Lung (tissue), 12 donors: ENCODE data around the gene NTNG2. TPM values are rescaled to one million over a fixed set of nuclear protein-coding genes. Genes with fewer than 3 reads are reported as not detected.

ENCODE experiments used
- ATAC-seq: fragments of 200-7000 bp; cut with Tn5 transposase; one replicate; pipeline ENCODE4 v1.9.1; 2020; ENCODE audit warnings: moderate number of reproducible peaks; ENCODE audit not compliant: insufficient read depth, low FRiP score
- DNase-seq, 3 donors: peaks; one replicate each; pipeline ENCODE4 v3.0.0-alpha.2; 2013 to 2017
- H3K27ac ChIP-seq, 2 donors: one replicate each; pipeline ENCODE4 v1.5.1; 2013; ENCODE audit warnings: mild to moderate bottlenecking in 2 of 2, moderate library complexity in 2 of 2, control low read depth in 1 of 2, inconsistent platforms in 1 of 2, low read depth in 1 of 2, low read length in 1 of 2
- H3K27me3 ChIP-seq, 3 donors: one replicate each; pipeline ENCODE4 v1.5.1; 2013; ENCODE audit warnings: low read length in 2 of 3; ENCODE audit not compliant: control insufficient read depth in 3 of 3, insufficient read depth in 3 of 3
- H3K36me3 ChIP-seq, 4 donors: one replicate each; pipeline ENCODE4 v1.5.1; 2013; ENCODE audit warnings: low read length in 4 of 4, mild to moderate bottlenecking in 1 of 4, moderate library complexity in 1 of 4; ENCODE audit not compliant: control insufficient read depth in 4 of 4, insufficient read depth in 4 of 4
- H3K4me1 ChIP-seq, 5 donors: one replicate each; pipeline ENCODE4 v1.5.1; 2013; ENCODE audit warnings: low read length in 5 of 5, mild to moderate bottlenecking in 2 of 5, moderate library complexity in 1 of 5; ENCODE audit not compliant: control insufficient read depth in 5 of 5, insufficient read depth in 5 of 5
- H3K4me3 ChIP-seq: one replicate; pipeline ENCODE4 v1.5.1; 2013; ENCODE audit warnings: mild to moderate bottlenecking, control low read depth, moderate library complexity
- H3K9ac ChIP-seq, 2 donors: one replicate each; pipeline ENCODE4 v1.5.1; 2013; ENCODE audit warnings: low read length in 2 of 2, control low read depth in 1 of 2; ENCODE audit not compliant: insufficient read depth in 1 of 2
- H3K9me3 ChIP-seq, 4 donors: one replicate each; pipeline ENCODE4 v1.5.1; 2013; ENCODE audit warnings: low read length in 3 of 4, mild to moderate bottlenecking in 1 of 4, moderate library complexity in 1 of 4; ENCODE audit not compliant: control insufficient read depth in 4 of 4, insufficient read depth in 3 of 4
- WGBS, 2 donors: extraction: QIAGEN DNeasy Blood & Tissue Kit; methylation state at CpG; one replicate each; pipeline ENCODE4 v1.1.7; 2013; 5-methylcytosine and 5-hydroxymethylcytosine counted together
- polyA plus RNA-seq, 2 donors: library from polyadenylated mRNA; stranded (reverse); fragments of 200-250 nt; gene quantifications; one replicate each; pipeline ENCODE4 v1.2.1, GENCODE V29; 2013
- total RNA-seq, 2 donors: library from RNA; depleted of rRNA in 1 of 2; stranded (reverse); fragments of >200 nt in 1 of 2; gene quantifications; one replicate each; pipeline ENCODE4 v1.2.1, GENCODE V29; 2014 to 2021
- TF ChIP-seq, protein P1 (sequence below): IDR thresholded peaks from 2 replicates; pipeline ENCODE4 v1.5.1; 2012; ENCODE audit warnings: mild to moderate bottlenecking; ENCODE audit errors: control extremely low read depth, extremely low read depth
- donor health status: control.
- donor health status: control.
- donor health status: Bipolar disorder and iron deficiency.
- donor health status: healthy.
- donor health status: DM: yes; HTN: yes; CAD: no.

Gene NTNG2
- total and polyA plus RNA-seq, 4 donors = 2.2 to 4.4 (median 2.5) TPM

DNA sequence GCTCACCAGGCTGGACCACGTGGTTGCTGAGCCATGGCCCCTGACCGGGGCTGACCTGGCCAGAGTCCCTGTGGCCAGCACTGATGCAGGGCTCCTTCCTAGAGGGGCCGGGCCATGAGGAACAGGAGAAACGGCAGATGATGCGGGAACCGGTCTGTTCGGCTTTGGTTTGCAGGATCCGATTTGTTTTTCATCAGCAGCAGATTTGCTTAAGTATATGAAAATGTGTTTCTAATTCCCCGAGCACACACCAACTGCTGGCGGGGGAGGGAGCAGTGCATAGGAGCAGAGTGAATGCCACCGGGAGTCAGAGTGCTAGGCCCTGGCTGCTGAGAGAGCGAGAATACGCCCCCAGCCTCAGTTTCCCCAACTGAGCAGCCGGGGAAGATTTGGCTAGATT lies 13.6 kb downstream of the NTNG2 start:
- 64 to 71% methylated on average over 14 of the region's 14 CpGs for WGBS, 2 donors
- ATAC-seq = no peak

DNA sequence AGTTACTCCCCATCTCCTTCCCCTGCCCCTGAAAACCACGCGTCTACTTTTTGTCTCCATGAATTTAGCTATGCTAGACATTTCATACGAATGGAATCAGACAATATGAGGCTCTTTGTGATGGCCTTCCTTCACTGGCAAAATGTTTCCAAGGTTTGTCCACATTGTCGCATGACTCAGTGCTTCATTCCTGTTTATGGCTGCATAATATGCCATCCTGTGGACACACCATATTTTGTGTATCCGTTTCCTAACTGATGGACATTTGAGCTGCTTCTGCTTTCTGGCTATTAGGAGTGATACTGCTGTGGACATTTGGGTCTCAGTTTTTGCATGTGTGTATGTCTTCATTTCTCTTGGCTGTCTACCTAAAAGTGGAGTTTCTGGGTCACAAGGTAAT lies 14.5 kb downstream of the NTNG2 start:
- Histone ChIP-seq H3K4me1 (no peaks in the 10 kb centered on the region), H3K36me3 (no peaks in the 10 kb centered on the region), H3K27ac (no peak overlapping the region), H3K9ac (no peak overlapping the region), H3K27me3 (peaks cover 0 to 11% (median 0%) of the 10 kb centered on the region in 3 donors), H3K9me3 (no peaks in the 10 kb centered on the region), H3K4me3 (no peak overlapping the region)
- DNase-seq = no peak
- WGBS, 2 donors = 85 to 93% methylated on average over 5 of the region's 5 CpGs
- ATAC-seq = no peak
- TF ChIP-seq, protein P1, sequence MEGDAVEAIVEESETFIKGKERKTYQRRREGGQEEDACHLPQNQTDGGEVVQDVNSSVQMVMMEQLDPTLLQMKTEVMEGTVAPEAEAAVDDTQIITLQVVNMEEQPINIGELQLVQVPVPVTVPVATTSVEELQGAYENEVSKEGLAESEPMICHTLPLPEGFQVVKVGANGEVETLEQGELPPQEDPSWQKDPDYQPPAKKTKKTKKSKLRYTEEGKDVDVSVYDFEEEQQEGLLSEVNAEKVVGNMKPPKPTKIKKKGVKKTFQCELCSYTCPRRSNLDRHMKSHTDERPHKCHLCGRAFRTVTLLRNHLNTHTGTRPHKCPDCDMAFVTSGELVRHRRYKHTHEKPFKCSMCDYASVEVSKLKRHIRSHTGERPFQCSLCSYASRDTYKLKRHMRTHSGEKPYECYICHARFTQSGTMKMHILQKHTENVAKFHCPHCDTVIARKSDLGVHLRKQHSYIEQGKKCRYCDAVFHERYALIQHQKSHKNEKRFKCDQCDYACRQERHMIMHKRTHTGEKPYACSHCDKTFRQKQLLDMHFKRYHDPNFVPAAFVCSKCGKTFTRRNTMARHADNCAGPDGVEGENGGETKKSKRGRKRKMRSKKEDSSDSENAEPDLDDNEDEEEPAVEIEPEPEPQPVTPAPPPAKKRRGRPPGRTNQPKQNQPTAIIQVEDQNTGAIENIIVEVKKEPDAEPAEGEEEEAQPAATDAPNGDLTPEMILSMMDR = no peak

More for the DNA sequence above, 13.6 kb downstream of the NTNG2 start:
- Histone ChIP-seq H3K4me3 (no peak overlapping the region), H3K27ac (no peak overlapping the region), H3K27me3 (peaks cover 0 to 11% (median 0%) of the 10 kb centered on the region in 3 donors), H3K9me3 (no peaks in the 10 kb centered on the region), H3K4me1 (no peaks in the 10 kb centered on the region), H3K9ac (no peak overlapping the region), H3K36me3 (no peaks in the 10 kb centered on the region)
- TF ChIP-seq, protein P1 = no peak
- no peak for DNase-seq

DNA sequence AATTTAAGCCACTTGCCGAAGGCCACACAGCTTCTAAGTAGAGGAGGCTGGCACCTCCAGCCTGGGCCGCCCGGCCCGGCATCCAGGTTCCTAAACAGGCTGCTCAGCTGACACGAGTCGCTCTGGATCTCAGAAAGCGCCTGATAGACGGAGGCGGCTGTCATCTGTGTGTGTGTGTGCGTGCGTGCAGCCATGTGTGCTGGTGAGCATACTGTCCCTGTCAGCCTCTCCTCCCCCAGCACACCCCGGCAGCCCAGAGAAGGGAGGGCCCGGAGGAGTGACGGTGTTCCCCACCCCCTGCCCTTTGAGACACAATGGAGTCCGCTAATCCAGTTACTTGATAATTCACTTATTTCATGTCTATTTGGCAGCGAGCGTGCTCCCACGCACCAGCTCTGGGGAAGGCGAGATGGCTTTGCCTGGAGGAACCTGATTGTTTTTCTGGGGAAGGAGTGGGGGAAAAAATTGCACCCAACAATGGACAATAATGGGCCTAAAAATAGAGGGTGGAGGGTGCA lies 20.0 kb downstream of the NTNG2 start:
- peaks cover 0 to 11% (median 2%) of the 10 kb centered on the region in 5 donors for H3K4me1 ChIP-seq
- no peak overlapping the region for H3K9ac ChIP-seq
- H3K9me3 ChIP-seq = no peaks in the 10 kb centered on the region
- H3K4me3 ChIP-seq = no peak overlapping the region
- no peaks in the 10 kb centered on the region for H3K36me3 ChIP-seq
- H3K27me3 ChIP-seq = peaks cover 0 to 5% (median 0%) of the 10 kb centered on the region in 3 donors
- DNase-seq (peak; percentile 30 to 57 (median 52)), ATAC-seq (no peak)
- 68 to 75% methylated on average over 19 of the region's 19 CpGs for WGBS, 2 donors
- no peak overlapping the region for H3K27ac ChIP-seq
- TF ChIP-seq, protein P1 = no peak
